AG09319 (cell line): ENCODE results near the gene PRKCZ.

Source experiments
- DNase-seq: peaks from one replicate; pipeline ENCODE4 v3.0.0-alpha.2; 2010; ENCODE audit warnings: low read depth; ENCODE audit errors: extremely low read depth
- TF ChIP-seq, protein P1 (sequence below): IDR thresholded peaks from 2 replicates; pipeline ENCODE4 v1.5.1; 2011; ENCODE audit warnings: low read depth, mild to moderate bottlenecking, inconsistent platforms, low read length, moderate library complexity

The PRKCZ gene

GRCh38 chr1:2197707-2198165, 147.5 kb downstream of the PRKCZ start:
- TF ChIP-seq, protein P1, sequence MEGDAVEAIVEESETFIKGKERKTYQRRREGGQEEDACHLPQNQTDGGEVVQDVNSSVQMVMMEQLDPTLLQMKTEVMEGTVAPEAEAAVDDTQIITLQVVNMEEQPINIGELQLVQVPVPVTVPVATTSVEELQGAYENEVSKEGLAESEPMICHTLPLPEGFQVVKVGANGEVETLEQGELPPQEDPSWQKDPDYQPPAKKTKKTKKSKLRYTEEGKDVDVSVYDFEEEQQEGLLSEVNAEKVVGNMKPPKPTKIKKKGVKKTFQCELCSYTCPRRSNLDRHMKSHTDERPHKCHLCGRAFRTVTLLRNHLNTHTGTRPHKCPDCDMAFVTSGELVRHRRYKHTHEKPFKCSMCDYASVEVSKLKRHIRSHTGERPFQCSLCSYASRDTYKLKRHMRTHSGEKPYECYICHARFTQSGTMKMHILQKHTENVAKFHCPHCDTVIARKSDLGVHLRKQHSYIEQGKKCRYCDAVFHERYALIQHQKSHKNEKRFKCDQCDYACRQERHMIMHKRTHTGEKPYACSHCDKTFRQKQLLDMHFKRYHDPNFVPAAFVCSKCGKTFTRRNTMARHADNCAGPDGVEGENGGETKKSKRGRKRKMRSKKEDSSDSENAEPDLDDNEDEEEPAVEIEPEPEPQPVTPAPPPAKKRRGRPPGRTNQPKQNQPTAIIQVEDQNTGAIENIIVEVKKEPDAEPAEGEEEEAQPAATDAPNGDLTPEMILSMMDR, result no peak
- no peak for DNase-seq

GRCh38 chr1:2198571-2198970, 148.4 kb downstream of the PRKCZ start:
- no peak for DNase-seq
- TF ChIP-seq, protein P1, result no peak

DNA sequence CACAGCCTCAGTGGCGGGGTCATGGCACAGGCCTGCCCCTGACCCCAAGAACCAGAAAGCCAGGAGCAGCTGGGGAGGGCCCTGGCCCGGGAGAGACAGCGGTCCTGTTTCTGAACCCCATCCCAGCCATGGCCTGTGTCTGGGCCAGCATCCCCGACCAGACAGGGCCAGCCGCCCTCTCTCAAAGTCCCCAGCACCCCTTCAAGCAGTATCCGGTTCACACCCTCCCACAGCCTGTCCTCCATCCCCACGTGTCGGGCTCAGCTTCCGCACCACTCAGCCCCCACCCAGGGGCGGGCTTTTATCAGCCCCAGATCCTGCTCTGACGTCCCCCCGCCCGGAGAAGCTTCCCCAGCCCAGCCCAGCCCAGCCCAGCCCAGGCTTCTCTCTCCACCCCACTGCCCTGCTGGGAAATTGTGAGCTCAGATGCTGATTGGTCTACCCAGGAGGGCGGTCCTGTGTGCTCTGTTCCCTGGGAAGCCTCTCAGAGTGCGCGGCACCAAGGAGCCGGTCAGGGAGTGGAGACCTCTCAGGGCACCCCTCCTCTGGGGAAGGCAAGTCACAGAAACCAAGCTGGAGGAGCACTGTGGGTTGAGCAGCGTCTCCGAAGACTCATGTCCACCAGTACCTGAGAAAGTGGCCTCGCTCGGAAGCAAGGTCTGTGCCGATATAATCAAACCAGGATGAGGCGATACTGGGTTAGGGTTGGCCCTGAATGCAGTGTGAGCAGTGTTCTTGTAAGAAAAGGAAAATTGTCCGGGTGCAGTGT, 149.0 kb downstream of the PRKCZ start:
- TF ChIP-seq, protein P1, result no peak; the same call in 1 of the 2 replicates
- DNase-seq, result peak; percentile 72

DNA sequence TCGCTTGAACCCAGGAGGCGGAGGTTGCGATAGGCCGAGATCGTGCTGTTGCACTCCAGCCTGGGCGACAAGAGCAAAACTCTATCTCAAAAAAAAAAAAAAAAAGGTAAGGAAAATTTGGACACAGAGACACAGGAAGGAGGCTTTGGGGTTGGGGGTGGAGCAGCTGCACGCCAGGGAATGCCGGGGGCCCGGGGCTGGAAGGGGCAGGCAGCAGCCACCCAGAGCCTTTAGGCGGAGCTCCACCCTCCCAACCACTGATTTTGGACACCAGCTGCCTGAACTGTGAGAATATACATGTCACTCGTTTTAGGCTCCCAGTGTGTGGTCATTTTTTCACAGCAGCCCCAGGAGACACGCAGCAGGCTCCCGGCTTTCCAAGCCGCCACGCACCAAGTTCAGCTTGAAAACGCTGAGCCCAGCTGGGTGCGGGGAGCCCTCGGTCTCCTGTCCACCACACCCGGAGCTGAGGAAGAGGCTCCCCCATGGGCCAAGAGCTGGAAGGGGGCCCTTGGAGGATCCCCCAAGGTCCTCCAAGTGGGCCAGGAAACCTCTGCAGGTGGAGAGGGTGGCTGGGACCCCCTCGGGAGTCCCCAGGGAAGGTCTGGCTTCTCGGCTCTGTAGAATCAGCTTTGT, 150.2 kb downstream of the PRKCZ start:
- no peak for DNase-seq
- TF ChIP-seq, protein P1, result no peak

DNA sequence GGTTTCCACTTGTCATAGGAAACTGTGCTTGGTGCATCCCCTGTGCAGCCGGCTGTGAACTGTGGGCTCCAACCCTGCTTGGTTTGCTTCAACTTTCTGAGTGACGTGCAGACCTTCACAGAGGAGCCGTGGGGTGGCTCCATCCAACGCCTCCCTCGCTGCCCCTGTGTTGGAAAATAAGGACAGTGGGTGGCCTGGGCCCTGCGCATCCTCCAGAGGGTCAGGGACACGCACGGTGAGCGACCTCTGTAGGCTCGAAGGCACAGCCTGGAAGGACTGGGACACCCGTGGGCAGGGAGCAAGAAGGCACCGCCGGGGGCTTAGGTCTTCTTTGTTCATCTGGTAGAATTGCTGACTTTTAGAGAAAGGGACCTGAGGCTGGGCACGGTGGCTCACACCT, 150.9 kb downstream of the PRKCZ start:
- DNase-seq, result no peak
- TF ChIP-seq, protein P1, result no peak

- TF ChIP-seq, protein P1, result no peak
- no peak for DNase-seq
Measured at GRCh38 chr1:2202008-2202575, 151.9 kb downstream of the PRKCZ start.
